SHP77 (cell line): ENCODE data around the gene PCDHB3.
"Not testable (repeated sequence)": the region's sequence is repeated elsewhere in the genome, so short reads cannot be mapped to it uniquely, and the experiment has no call there.

ENCODE experiments used
- DNase-seq, 2 experiments: peaks; one replicate each; lab custom pipeline; 2025; lab: John Stamatoyannopoulos, UW

PCDHB3 gene

DNA sequence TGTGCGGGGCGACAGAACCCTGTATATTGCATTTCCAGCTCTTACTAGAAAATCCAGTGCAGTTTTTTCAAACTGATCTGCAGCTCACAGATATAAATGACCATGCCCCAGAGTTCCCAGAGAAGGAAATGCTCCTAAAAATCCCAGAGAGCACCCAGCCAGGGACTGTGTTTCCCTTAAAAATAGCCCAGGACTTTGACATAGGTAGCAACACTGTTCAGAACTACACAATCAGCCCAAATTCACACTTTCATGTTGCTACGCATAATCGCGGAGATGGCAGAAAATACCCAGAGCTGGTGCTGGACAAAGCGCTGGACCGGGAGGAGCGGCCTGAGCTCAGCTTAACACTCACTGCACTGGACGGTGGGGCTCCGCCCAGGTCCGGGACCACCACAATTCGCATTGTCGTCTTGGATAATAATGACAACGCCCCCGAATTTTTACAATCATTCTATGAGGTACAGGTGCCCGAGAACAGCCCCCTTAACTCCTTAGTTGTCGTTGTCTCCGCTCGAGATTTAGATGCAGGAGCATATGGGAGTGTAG is 35.5 kb downstream of the PCDHB3 start:
- no peak for DNase-seq

DNA sequence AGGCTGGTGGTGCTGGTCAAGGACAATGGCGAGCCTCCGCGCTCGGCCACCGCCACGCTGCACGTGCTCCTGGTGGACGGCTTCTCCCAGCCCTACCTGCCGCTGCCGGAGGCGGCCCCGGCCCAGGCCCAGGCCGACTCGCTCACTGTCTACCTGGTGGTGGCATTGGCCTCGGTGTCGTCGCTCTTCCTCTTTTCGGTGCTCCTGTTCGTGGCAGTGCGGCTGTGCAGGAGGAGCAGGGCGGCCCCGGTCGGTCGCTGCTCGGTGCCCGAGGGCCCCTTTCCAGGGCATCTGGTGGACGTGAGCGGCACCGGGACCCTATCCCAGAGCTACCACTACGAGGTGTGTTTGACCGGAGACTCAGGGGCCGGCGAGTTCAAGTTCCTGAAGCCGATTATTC is 37.1 kb downstream of the PCDHB3 start:
- DNase-seq, result not testable (repeated sequence)

GRCh38 chr5:141149812-141150211 is 49.5 kb downstream of the PCDHB3 start, which contains the start of gene PCDHB6:
PCDHB6 (plus strand) TSS chr5:141150057; CDS start chr5:141150258, 201 bp downstream.
- DNase-seq, result no peak

GRCh38 chr5:141150224-141150992 is 50.1 kb downstream of the PCDHB3 start:
- DNase-seq, result no peak

- DNase-seq, result no peak
Measured at GRCh38 chr5:141150993-141151325, 50.7 kb downstream of the PCDHB3 start.

GRCh38 chr5:141151632-141152031 is 51.4 kb downstream of the PCDHB3 start:
- not testable (repeated sequence) for DNase-seq

GRCh38 chr5:141152096-141152495 is 51.8 kb downstream of the PCDHB3 start:
- DNase-seq, result not testable (repeated sequence)
